Stimulated activated CD4-positive, alpha-beta T cell treated with anti-CD3 and anti-CD28 coated beads, Interleukin-4, amount 100 ng/mL, for 4 hours (primary cell): ENCODE results near the gene SYTL3.
A peak's percentile ranks its signal among the peaks of the same experiment; 100 is the strongest.

Experiments
- DNase-seq, 2 experiments: peaks; one replicate each; pipeline ENCODE4 v3.0.0-alpha.2; 2020

The SYTL3 gene

GRCh38 chr6:158703111-158703836 lies 53.4 kb downstream of the SYTL3 start:
- no peak for DNase-seq

DNA sequence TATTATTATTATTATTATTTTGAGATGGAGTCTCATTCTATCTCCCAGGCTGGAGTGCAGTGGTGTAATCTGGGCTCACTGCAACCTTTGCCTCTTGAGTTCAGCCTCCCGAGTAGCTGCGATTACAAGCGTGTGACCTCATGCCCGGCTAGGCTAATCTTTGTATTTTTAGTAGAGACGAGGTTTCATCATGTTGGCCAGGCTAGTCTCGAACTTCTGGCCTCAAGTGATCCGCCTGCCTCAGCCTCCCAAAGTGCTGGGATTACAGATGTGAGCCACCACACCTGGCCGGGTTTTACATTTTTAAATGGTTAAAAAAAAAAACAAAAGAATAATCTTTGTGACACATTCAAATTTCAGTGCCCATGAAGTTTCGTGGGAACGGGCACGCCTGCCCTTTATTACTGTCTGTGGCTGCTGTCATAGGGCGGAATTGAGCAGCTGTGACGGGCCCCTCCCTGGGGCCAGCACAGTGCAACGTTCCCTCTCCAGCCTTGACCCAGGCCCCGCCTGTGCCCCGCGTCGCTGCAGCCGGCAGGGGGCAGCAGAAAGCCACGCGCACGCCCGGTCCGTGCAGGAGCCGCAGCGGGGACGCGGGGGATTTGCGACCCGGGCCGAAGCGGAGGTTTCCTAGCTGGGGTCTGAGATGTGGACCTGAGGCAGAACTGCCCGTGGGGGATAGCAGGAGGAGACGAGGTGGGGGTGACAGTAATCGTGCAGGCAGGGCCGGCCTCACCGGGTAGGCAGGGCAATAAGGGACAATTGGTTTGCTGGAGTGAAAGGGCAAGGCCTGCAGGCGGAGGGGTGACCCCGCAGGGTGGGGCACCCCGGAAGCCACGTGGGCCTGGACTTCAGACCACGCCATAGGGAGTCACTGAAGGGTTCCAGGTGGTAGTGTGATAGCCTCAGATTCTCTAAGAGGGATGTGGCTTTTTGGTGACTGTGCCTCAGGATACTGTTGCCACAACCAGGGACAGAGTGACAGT lies 54.3 kb downstream of the SYTL3 start:
- DNase-seq, result peak; percentile 64 to 81

GRCh38 chr6:158705386-158706126 lies 55.7 kb downstream of the SYTL3 start:
- no peak for DNase-seq

- no peak for DNase-seq
Measured at GRCh38 chr6:158706369-158706982, 56.6 kb downstream of the SYTL3 start.

GRCh38 chr6:158707120-158707820 lies 57.4 kb downstream of the SYTL3 start:
- no peak for DNase-seq

GRCh38 chr6:158707821-158708195 lies 58.0 kb downstream of the SYTL3 start:
- no peak for DNase-seq

DNA sequence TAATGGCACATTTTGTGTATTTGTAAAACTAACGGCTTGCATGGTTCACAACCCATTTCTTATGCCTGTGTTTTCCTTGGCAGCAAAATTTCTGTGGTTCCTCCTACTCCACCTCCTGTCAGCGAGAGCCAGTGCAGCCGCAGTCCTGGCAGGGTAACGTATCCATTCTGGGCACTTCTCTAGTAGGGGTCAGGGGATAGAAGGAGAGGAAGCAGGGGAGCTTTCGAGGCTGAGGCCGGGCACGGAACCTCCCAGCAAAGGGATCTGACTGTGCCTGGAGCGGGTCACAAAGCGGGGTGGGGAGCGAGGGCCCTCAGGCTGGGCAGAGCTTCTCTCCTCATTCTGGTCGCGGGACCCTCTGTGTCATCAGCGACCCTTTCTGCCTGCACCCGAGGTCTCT lies 58.4 kb downstream of the SYTL3 start:
- no peak for DNase-seq

DNA sequence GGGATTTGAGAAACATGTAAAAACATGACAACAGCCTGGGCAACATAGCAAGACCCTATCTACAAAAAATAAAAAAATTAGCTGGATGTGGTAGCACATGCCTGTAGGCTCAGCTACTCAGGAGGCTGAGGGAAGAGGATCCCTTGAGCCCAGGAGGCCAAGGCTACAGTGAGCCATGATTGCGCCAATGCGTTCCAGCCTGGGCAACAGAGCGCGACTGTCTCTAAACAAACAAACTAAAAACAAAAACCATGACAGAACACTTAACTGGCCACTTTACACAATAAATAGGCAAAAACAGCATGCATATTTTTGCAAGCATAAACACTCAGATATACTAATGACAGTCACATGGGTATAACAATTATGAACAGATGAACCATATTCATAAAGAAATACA lies 60.0 kb downstream of the SYTL3 start:
- DNase-seq, result no peak

GRCh38 chr6:158711264-158711663 lies 61.4 kb downstream of the SYTL3 start:
- no peak for DNase-seq

GRCh38 chr6:158713469-158713868 lies 63.6 kb downstream of the SYTL3 start:
- DNase-seq, result no peak

DNA sequence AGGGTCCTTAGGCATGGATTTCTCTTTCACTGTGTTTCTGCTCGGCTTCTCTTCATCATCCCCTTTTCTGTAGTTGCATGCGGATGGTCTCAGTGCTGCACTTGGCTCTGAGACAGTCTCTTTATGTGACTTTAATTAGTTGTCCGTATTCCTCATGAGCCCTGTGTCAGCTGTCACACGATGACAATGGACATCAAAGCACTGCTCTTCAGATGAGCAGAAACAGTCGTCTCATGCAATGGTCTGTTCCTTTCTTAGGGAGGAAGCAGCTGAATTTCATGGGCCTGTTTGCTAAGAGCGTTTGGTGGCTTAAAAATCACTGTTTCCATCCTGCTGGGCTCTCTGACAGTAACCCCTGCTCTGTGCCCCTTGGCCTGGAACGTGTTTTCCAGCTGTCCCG lies 64.9 kb downstream of the SYTL3 start:
- DNase-seq, result no peak

- DNase-seq, result no peak
Measured at GRCh38 chr6:158715330-158716311, 65.8 kb downstream of the SYTL3 start.

GRCh38 chr6:158717341-158718330 lies 67.8 kb downstream of the SYTL3 start:
- no peak for DNase-seq

DNA sequence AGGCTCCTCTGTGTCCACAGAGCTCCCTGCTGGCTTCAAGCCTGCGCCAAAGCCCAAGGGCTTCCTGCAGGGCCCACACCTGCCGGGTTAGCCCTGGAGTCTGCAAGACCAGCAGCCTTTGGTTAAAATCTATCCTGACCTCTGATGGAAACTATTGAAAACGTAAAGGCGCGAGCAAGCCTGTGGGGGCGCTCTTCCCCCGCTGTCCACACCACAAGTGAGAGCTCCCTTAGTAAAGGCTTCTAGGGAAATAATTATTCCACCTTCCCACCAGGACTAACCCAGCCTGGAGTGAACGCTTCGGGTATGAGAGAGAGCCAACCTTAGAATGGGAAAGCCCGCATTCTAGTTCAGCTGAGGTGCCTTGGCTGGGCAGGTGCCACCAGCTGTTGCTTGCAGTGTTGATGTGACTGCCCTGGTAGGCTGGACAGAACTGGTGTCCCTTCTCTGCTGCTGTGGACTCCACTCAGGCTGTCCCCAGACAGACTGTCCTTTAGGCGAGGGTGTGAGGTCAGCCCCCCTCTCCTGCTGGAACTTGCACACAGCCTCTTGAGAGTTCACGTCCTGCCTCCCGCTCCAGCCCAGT lies 68.7 kb downstream of the SYTL3 start:
- no peak for DNase-seq

- DNase-seq, result no peak
Measured at GRCh38 chr6:158722176-158722729, 72.4 kb downstream of the SYTL3 start.

DNA sequence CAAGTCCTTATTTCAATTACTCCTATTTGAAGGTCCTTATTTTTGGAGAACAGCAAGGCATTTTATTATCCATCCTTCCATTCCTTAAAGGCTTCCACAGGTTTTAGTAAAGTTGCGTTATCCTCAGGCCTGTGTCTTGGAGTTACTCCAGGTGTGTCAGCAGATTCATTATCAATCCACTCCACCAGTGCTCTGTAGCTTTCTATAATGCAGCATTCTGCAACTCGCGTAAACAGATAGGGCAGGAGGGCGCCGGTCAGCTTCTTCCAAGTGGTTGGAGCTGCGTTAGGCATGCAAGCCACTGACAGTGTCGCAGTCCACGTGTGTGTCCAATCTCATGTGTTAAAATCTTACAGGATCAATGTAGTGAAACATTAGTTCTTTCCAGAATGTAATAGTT lies 75.8 kb downstream of the SYTL3 start:
- DNase-seq, result no peak

GRCh38 chr6:158729906-158730540 lies 80.2 kb downstream of the SYTL3 start:
- DNase-seq, result no peak

GRCh38 chr6:158730541-158730907 lies 80.7 kb downstream of the SYTL3 start:
- DNase-seq, result no peak
